Measurements from ENCODE around the gene UBTD1.
"Not testable (repeated sequence)": the region's sequence is repeated elsewhere in the genome, so short reads cannot be mapped to it uniquely, and the experiment has no call there.

The UBTD1 gene

DNA sequence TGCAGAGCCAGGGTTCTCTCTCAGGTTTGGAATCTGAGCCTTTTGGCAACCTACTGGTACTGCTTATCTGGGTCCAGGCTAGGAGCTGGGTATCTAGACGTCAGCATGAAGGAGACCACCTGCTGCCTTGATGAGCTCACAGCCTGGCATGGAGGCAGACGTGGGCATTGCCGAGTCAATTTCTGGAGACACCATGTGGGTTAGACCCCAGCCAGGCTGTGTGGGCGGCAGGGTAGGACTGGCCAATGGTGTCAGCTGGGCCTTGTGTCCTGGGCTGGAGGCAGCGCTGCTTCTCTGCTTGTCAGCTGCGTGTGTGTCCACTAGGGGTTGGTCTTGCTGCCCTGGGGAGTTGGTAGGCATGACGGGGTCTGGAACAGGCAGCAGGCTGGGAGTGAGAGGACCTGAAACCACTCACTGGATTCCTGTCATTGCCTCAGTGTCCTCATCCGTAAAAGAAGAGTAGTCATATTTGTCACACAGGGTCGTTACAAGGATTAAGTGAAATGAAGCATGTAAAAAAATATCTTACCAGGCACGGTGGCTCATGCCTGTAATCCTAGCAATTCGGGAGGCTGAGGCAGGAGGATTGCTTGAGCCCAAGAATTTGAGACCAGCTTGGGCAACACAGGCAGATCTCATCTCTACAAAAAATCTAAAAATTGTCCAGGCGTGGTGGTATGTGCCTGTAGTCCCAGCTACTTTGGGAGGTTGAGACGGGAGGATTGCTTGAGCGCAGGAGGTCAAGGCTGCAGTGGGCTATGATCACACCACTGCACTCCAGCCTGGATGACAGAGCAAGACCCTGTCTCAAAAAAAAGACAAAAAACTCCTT, 42.2 kb downstream of the UBTD1 start:
- DNase-seq = no peak

- DNase-seq = no peak
Measured at GRCh38 chr10:97542169-97543024, 43.7 kb downstream of the UBTD1 start.

GRCh38 chr10:97543025-97543546, 44.4 kb downstream of the UBTD1 start:
- no peak for DNase-seq

DNA sequence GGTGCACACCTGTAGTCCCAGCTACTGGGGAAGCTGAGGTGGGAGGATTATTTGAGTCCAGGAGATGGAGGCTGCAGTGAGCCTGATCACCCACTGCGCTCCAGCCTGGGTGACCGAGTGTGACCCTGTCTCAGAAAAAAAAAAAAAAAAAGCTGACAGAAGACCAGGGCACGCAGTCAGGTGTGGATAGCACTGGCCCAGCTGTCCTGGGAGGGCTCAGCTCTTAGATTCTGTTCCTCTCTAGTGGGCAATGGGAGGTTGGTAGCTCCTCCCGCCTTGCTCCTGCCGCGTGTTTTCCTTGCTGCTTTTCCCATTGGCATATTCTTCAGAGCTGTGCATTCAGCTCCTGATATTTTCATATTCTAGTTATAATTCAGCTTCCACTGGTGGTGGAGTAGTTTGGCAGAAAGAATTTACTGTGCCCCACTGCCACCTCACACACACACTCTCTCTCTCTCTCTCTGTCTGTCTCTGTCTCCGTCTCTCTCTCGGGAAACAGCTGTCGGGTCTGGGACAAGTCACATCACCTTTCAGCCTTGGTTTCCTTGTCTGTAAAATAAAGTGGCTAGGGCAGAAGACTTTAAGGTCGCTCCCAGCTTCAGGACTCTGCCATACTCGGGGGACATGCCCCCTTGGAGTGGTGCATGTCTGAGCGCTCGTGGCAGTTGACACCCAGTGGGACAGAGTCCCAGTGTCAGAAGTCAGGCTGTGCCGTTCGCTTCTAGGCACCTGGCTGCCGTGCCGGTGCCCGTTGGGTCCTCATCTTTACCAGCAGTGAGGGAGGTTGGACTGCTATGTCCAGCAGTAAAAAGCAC, 47.9 kb downstream of the UBTD1 start:
- DNase-seq = no peak

DNA sequence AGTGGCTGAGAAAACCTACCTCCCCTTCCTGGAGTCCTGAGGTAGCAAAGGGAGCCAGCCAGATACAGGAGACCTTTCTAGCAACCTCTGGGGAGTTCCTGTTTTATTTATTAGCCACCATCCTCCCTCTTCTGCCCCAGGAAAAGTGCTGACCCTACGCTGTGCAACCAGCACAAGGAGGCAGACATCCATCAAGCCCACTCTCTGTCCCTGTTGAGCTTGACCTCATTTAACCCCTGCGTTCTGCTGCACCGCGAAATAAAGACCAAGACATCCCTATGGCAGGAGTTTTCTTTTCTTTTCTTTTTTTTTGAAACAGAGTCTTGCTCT, 48.5 kb downstream of the UBTD1 start:
- no peak for DNase-seq

DNA sequence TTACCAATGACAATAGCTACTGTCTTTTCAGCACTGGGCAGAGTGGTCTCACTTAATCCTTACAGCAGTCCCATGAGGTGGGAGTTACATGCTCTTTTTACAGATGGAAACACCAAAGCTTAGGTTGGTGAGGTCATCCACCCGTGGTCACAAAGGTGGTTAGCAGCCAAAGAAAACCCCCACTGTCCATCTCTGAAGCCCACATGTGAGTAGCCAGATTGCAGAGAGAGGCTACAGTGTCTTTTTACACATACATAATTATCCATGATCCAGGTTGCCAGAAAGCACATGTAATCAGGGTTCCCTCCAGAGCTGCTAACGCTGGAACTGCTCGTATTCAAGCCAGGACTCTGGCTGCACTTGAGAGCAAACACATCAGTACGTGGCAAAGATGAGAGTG, 49.2 kb downstream of the UBTD1 start:
- no peak for DNase-seq

GRCh38 chr10:97548828-97549455, 50.2 kb downstream of the UBTD1 start:
- DNase-seq = no peak

DNA sequence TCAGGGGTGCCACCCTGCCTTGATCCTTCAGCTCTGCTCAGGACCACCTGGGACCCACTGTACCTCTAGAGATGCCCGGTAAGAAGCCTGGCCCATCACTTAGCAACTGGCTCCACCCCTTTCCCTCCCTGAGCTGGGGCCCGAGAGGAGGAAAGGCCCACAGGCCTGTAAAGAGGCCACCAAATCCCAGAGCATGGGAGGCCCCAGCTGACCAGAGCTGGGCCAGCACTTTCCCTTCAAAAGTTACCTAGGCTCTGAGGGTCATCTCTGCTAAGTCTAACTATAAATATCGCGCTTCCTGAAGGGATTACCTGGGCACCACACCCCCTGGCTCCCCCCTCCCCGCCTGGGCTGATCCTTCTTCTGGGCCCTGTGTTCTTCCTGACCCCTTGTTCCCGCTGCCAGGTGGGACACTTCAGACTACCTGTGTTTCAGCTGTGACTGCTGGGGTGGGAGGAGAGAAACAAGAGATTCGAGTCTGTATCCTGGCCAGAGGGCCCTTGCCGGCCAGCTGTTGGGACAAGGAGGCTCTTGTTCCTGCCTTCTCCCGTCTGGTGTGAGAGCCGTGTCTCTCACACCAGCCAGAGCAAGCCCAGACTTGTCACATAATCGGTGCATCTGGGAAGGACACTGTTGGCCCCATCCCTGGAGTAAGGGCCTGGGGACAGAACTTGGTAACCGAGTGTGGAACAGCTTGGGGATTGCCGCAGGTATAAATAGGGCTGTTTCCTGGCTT, 51.0 kb downstream of the UBTD1 start:
- DNase-seq = no peak

- DNase-seq = no peak
Measured at GRCh38 chr10:97550336-97551149, 51.8 kb downstream of the UBTD1 start.

DNA sequence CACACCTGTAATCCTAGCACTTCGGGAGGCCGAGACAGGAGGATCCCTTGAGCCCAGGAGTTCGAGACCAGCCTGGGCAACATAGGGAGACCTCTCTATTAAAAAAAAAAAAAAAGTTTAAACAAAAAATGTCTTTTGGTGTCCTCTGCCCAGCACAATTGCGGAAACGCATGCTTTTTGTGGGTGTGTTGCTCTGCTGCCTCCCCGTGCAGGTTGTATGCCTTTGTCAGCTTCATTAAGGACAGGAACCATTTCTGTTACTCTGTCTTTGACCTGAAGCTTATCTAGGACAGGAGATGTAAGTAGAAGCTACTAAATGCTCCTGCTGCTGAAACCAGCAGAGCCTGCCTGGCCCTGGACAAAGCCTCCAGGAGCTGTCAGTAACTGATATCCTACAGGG, 52.5 kb downstream of the UBTD1 start:
- DNase-seq = no peak

GRCh38 chr10:97553575-97554031, 54.9 kb downstream of the UBTD1 start:
- DNase-seq = peak; percentile 27

- DNase-seq = not testable (repeated sequence)
Measured at GRCh38 chr10:97554336-97554735, 55.6 kb downstream of the UBTD1 start.

DNA sequence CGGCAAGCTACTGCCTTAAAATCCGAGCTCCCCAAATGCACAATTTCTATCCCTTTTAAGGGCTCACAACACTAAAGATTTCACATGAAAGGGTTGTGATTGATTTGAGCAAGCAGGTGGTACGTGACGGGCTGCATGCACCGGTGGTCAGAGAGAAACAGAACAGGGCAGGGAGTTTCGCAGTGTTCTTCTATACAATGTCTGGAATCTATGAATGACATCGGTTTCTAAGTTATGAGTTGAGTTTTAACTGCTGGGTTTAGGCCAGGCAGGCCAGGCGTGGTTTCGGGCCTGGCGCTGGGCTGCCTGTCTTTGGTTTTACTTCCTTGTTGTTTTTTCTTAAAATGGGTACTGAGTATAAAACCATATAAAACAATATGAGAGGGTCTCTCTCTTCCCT, 56.8 kb downstream of the UBTD1 start:
- not testable (repeated sequence) for DNase-seq

GRCh38 chr10:97560731-97561381, 62.1 kb downstream of the UBTD1 start:
- not testable (repeated sequence) for DNase-seq

GRCh38 chr10:97561386-97562077, 62.8 kb downstream of the UBTD1 start:
- not testable (repeated sequence) for DNase-seq

DNA sequence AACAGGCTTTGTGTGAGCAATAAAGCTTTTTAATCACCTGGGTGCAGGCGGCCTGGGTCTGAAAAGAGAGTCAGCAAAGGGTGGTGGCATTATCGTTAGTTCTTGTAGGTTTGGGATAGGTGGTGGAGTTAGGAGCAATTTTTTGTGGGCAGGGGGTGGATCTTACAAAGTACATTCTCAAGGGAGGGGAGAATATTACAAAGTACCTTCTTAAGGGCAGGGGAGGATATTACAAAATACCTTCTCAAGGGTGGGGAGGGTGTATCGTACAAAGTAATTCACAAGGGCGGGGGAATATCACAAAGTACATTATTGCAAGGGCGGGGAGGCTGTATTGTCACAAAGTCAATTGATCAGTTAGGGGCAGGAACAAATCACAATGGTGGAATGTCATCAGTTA, 63.6 kb downstream of the UBTD1 start:
- not testable (repeated sequence) for DNase-seq

GRCh38 chr10:97563337-97563736, 64.6 kb downstream of the UBTD1 start:
- DNase-seq = no peak

- DNase-seq = no peak
Measured at GRCh38 chr10:97564776-97565175, 66.1 kb downstream of the UBTD1 start.

- DNase-seq = no peak
Measured at GRCh38 chr10:97566336-97566996, 67.7 kb downstream of the UBTD1 start.
